Measurements from ENCODE around the gene IFNG. TPM values are rescaled to one million over a fixed set of nuclear protein-coding genes. Genes with fewer than 3 reads are reported as not detected.

Gene IFNG
- total and polyA plus RNA-seq, 2 experiments from 2014 or later, result not detected

- H4K20me1 ChIP-seq (ENCODE audit: insufficient read depth, poor library complexity, severe bottlenecking), result no peaks in the 10 kb centered on the region
- no peaks in the 10 kb centered on the region for H3K4me1 ChIP-seq (ENCODE audit: insufficient read depth)
- WGBS (ENCODE audit: low lambda C conversion rate, missing lambda C conversion rate), result 75% methylated on average over 7 of the region's 7 CpGs
- H3K4me3 ChIP-seq, result no peak overlapping the region
- H3K79me2 ChIP-seq, result no peaks in the 10 kb centered on the region
- no peaks in the 10 kb centered on the region for H3K27me3 ChIP-seq
- H3K4me2 ChIP-seq, result no peak overlapping the region
- TF ChIP-seq EZH2phosphoT487 (IDR thresholded peaks at IDR 0.05; ENCODE audit: low read depth, severe bottlenecking, unreplicated experiment), result no peak
- no peak for TF ChIP-seq CTCF (IDR thresholded peaks at IDR 0.05; ENCODE audit: poor library complexity)
- no peak for TF ChIP-seq EZH2 (IDR thresholded peaks at IDR 0.05; ENCODE audit: borderline replicate concordance)
- DNase-seq (ENCODE audit: low spot score), result no peak
- no peak overlapping the region for H3K27ac ChIP-seq
- H3K9me2 ChIP-seq (replicated peaks; ENCODE audit: insufficient read depth), result no peaks in the 10 kb centered on the region
- H3K9me3 ChIP-seq (ENCODE audit: low read depth), result no peaks in the 10 kb centered on the region
- H3K36me3 ChIP-seq (replicated peaks; ENCODE audit: insufficient read depth, low read depth), result no peaks in the 10 kb centered on the region
- H2AFZ ChIP-seq, result no peak overlapping the region
Observed at GRCh38 chr12:68148261-68148951, 11.1 kb downstream of the IFNG start.

GRCh38 chr12:68140556-68140955 is 19.0 kb downstream of the IFNG start:
- Histone ChIP-seq H3K9me3 (ENCODE audit: low read depth) (no peaks in the 10 kb centered on the region), H3K36me3 (replicated peaks; ENCODE audit: insufficient read depth, low read depth) (no peaks in the 10 kb centered on the region), H3K27ac (no peak overlapping the region), H3K27me3 (no peaks in the 10 kb centered on the region), H3K79me2 (no peaks in the 10 kb centered on the region), H3K4me1 (ENCODE audit: insufficient read depth) (no peaks in the 10 kb centered on the region), H3K4me3 (no peak overlapping the region), H4K20me1 (ENCODE audit: insufficient read depth, poor library complexity, severe bottlenecking) (no peaks in the 10 kb centered on the region), H3K4me2 (no peak overlapping the region), H2AFZ (no peak overlapping the region), H3K9me2 (replicated peaks; ENCODE audit: insufficient read depth) (no peaks in the 10 kb centered on the region)
- DNase-seq (ENCODE audit: low spot score), result no peak
- no peak for TF ChIP-seq EZH2phosphoT487 (IDR thresholded peaks at IDR 0.05; ENCODE audit: low read depth, severe bottlenecking, unreplicated experiment)
- TF ChIP-seq EZH2 (IDR thresholded peaks at IDR 0.05; ENCODE audit: borderline replicate concordance), result no peak
- TF ChIP-seq CTCF (IDR thresholded peaks at IDR 0.05; ENCODE audit: poor library complexity), result no peak

DNA sequence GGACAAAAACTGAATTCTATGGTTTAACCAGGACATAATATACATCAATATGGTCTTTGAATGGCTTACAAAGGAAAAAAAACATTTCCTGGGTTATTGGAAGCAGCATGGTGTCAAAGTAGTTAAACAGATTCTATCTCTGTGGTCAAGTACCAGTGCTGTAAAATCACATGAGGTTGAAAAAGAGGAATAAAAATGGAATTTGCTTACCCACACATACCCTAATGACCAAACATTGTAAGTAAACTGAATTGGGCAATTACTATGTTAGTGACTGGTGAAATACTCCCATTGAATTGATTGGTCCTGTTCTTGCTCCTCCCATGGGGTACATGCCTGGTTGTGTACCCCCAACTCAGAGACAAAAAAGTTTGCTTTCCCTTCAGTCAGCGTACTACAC is 19.6 kb downstream of the IFNG start:
- WGBS (ENCODE audit: low lambda C conversion rate, missing lambda C conversion rate), result 83% methylated on average over 1 of the region's 1 CpG
- Histone ChIP-seq H3K79me2 (no peaks in the 10 kb centered on the region), H3K36me3 (replicated peaks; ENCODE audit: insufficient read depth, low read depth) (no peaks in the 10 kb centered on the region), H3K4me1 (ENCODE audit: insufficient read depth) (no peaks in the 10 kb centered on the region), H3K27me3 (no peaks in the 10 kb centered on the region), H3K9me3 (ENCODE audit: low read depth) (no peaks in the 10 kb centered on the region), H3K9me2 (replicated peaks; ENCODE audit: insufficient read depth) (no peaks in the 10 kb centered on the region), H3K27ac (no peak overlapping the region), H3K4me3 (no peak overlapping the region), H2AFZ (no peak overlapping the region), H4K20me1 (ENCODE audit: insufficient read depth, poor library complexity, severe bottlenecking) (no peaks in the 10 kb centered on the region), H3K4me2 (no peak overlapping the region)
- DNase-seq (ENCODE audit: low spot score), result no peak
- TF ChIP-seq CTCF (IDR thresholded peaks at IDR 0.05; ENCODE audit: poor library complexity) (no peak), EZH2 (IDR thresholded peaks at IDR 0.05; ENCODE audit: borderline replicate concordance) (no peak), EZH2phosphoT487 (IDR thresholded peaks at IDR 0.05; ENCODE audit: low read depth, severe bottlenecking, unreplicated experiment) (no peak)

All from hepatocyte (in vitro differentiated cells).